Parathyroid adenoma (tissue), 2 donors: ENCODE results near the gene FIS1.
A peak's percentile ranks its signal among the peaks of the same experiment; 100 is the strongest.

ENCODE experiments used
- H2AFZ ChIP-seq: fragments of 300-600 bp; sonication (generic); one replicate; pipeline ENCODE4 v1.7.0; 2017; ENCODE audit warnings: antibody characterized with exemption, mild to moderate bottlenecking
- H3K27ac ChIP-seq: fragments of 300-600 bp; sonication (generic); one replicate; pipeline ENCODE4 v1.7.0; 2017
- H3K27me3 ChIP-seq: fragments of 300-600 bp; sonication (generic); one replicate; pipeline ENCODE4 v1.7.0; 2017; ENCODE audit warnings: low read length; ENCODE audit not compliant: control insufficient read depth, insufficient read depth
- H3K36me3 ChIP-seq: fragments of 300-600 bp; sonication (generic); one replicate; pipeline ENCODE4 v1.7.0; 2017; ENCODE audit warnings: low read length; ENCODE audit not compliant: control insufficient read depth, insufficient read depth
- H3K4me1 ChIP-seq: fragments of 300-600 bp; sonication (generic); one replicate; pipeline ENCODE4 v1.7.0; 2017; ENCODE audit warnings: control low read depth
- H3K4me2 ChIP-seq: fragments of 300-600 bp; sonication (generic); one replicate; pipeline ENCODE4 v1.7.0; 2017; ENCODE audit warnings: low read length
- H3K4me3 ChIP-seq: fragments of 300-600 bp; sonication (generic); one replicate; pipeline ENCODE4 v1.7.0; 2017; ENCODE audit warnings: low read depth, low read length
- H3K79me2 ChIP-seq: fragments of 300-600 bp; sonication (generic); one replicate; pipeline ENCODE4 v1.7.0; 2017; ENCODE audit warnings: control low read depth
- H3K9ac ChIP-seq: fragments of 300-600 bp; sonication (generic); one replicate; pipeline ENCODE4 v1.7.0; 2017; ENCODE audit warnings: mild to moderate bottlenecking
- H3K9me3 ChIP-seq: fragments of 300-600 bp; sonication (generic); one replicate; pipeline ENCODE4 v1.7.0; 2017; ENCODE audit warnings: low read length; ENCODE audit not compliant: control insufficient read depth
- TF ChIP-seq, protein P1 (sequence below): fragments of 300-600 bp; sonication (generic); IDR thresholded peaks from one replicate; pipeline ENCODE4 v1.7.0; 2017; ENCODE audit warnings: antibody characterized with exemption, mild to moderate bottlenecking
- donor health status: primary hyperparathyroidism.

Gene FIS1

DNA sequence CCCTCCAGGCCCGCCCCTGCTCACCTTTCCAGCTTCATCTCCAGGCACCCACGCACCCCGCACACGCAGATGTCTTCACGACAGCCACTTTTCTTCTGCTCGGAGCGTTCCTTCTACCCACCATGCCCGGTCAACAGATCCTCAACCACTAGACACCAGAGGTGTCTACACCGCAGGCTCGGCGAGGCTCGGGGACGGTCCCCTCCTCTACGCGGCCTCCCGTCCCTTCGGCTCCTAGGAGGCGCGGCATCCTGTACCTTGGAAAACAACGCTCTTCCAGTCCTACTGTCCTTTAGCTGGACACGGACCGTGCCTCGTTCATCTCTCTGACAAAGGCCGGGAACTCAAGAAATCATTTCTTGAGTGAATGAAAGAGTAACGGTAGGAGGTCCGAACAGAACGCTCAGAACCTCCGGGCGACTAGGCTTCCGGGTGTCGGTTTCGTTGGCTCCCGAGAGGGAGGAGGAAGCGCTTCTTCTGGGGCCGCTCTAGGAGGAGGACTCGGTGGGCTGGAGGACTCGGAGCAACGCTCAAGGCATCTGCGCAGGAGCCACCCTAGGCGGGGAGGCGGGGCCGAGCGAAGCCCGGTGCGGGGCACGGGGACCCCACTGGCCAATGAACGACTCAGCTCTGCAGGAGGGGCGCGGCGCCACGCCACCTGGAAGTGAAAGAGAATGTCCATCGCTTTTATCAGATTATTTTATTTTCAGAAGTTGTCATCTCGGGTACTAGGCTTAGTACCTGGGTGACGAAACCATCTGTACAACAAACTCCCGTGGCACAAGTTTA is 7.2 kb upstream of the FIS1 start:
- H3K27me3 ChIP-seq: no peaks in the 10 kb centered on the region
- TF ChIP-seq, protein P1, sequence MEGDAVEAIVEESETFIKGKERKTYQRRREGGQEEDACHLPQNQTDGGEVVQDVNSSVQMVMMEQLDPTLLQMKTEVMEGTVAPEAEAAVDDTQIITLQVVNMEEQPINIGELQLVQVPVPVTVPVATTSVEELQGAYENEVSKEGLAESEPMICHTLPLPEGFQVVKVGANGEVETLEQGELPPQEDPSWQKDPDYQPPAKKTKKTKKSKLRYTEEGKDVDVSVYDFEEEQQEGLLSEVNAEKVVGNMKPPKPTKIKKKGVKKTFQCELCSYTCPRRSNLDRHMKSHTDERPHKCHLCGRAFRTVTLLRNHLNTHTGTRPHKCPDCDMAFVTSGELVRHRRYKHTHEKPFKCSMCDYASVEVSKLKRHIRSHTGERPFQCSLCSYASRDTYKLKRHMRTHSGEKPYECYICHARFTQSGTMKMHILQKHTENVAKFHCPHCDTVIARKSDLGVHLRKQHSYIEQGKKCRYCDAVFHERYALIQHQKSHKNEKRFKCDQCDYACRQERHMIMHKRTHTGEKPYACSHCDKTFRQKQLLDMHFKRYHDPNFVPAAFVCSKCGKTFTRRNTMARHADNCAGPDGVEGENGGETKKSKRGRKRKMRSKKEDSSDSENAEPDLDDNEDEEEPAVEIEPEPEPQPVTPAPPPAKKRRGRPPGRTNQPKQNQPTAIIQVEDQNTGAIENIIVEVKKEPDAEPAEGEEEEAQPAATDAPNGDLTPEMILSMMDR: no peak
- peaks cover 20% of the 10 kb centered on the region for H3K79me2 ChIP-seq
- peak overlapping the region; percentile 92 for H2AFZ ChIP-seq
- no peaks in the 10 kb centered on the region for H3K36me3 ChIP-seq
- peak overlapping the region; percentile 97 for H3K4me3 ChIP-seq
- H3K9me3 ChIP-seq: no peaks in the 10 kb centered on the region
- peak overlapping the region; percentile 76 for H3K4me2 ChIP-seq
- H3K9ac ChIP-seq: peak overlapping the region; percentile 61
- H3K27ac ChIP-seq: peak overlapping the region; percentile 50
- H3K4me1 ChIP-seq: peaks cover 6% of the 10 kb centered on the region

DNA sequence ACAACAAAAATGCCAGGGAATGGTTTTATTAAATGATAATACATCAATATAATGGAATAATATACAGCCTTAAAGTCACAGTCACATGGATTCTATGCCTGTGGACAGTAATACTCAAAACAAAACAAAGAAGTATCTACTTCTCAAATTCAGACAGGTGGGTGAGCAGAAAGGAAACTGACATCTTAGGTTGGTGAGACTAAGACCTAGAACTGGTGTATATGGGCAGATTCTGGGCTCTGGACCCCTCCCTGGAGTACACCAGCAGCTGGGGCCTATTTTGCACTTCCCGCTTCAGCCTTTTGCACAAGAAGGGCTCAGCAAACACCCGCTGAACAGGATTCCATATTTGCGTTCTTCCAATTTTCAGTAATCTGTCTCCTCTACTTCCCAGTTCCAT is 5.4 kb upstream of the FIS1 start:
- H3K9ac ChIP-seq: no peak overlapping the region
- no peak overlapping the region for H3K4me3 ChIP-seq
- H3K9me3 ChIP-seq: no peaks in the 10 kb centered on the region
- H3K79me2 ChIP-seq: peaks cover 23% of the 10 kb centered on the region
- peaks cover 6% of the 10 kb centered on the region for H3K4me1 ChIP-seq
- no peaks in the 10 kb centered on the region for H3K36me3 ChIP-seq
- no peak overlapping the region for H3K27ac ChIP-seq
- H2AFZ ChIP-seq: no peak overlapping the region
- no peak overlapping the region for H3K4me2 ChIP-seq
- no peaks in the 10 kb centered on the region for H3K27me3 ChIP-seq
- TF ChIP-seq, protein P1: no peak

DNA sequence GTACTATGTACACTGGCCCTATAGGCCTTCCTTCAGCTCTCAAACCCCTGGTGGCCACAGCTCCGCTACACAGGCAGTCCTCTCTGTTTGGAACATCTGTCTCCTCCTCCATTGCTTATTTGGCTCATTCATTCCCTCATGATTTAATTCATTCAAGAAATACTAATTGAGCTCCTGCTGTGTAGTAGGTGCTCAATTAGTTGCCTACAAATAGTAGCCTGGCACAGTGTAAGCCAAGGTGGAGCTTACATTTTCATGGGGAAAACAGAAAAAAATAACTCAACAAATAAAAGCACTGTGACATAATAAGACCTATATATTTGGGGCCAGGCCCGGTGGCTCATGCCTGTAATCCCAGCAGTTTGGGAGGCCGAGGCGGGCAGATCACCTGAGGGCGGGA is 3.4 kb upstream of the FIS1 start:
- H3K36me3 ChIP-seq: no peaks in the 10 kb centered on the region
- peaks cover 14% of the 10 kb centered on the region for H3K4me1 ChIP-seq
- H3K4me2 ChIP-seq: no peak overlapping the region
- TF ChIP-seq, protein P1: no peak
- H2AFZ ChIP-seq: no peak overlapping the region
- no peak overlapping the region for H3K27ac ChIP-seq
- no peaks in the 10 kb centered on the region for H3K27me3 ChIP-seq
- H3K9ac ChIP-seq: no peak overlapping the region
- H3K4me3 ChIP-seq: no peak overlapping the region
- H3K9me3 ChIP-seq: no peaks in the 10 kb centered on the region
- peaks cover 26% of the 10 kb centered on the region for H3K79me2 ChIP-seq

DNA sequence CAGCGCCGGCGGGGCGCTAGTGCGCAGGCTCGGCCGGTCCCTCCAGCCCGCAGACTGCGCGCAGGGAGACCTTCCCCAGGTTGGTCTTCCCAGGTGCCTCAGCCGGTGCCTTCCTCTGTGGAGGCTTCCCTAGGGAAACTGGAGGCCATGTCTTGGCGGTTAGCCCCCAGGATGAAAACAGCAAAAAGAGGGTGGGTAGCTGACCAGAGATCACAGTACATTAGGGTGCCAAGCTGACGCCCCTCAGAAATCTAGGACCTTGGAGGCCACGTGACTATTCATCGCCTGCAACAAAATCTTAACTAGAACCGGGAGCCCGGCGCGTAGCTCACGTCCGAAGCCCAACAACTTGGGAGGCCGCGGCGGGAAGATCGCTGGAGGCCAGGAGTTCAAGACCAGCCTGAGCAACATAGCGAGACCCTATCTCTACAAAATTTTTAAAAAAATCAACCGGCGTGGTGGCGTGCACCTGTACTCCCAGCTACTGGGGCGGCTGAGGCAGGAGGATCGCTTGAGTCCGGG is 327 bp upstream of the FIS1 start:
- H3K4me2 ChIP-seq: peak overlapping the region; percentile 100
- H3K4me3 ChIP-seq: peak overlapping the region; percentile 100
- peaks cover 11% of the 10 kb centered on the region for H3K4me1 ChIP-seq
- H2AFZ ChIP-seq: peak overlapping the region; percentile 93
- H3K27ac ChIP-seq: peak overlapping the region; percentile 96
- H3K9ac ChIP-seq: peak overlapping the region; percentile 63
- no peaks in the 10 kb centered on the region for H3K27me3 ChIP-seq
- H3K9me3 ChIP-seq: no peaks in the 10 kb centered on the region
- no peaks in the 10 kb centered on the region for H3K36me3 ChIP-seq
- peaks cover 35% of the 10 kb centered on the region for H3K79me2 ChIP-seq
- TF ChIP-seq, protein P1: no peak
